ENCODE measurements around the gene TAF3.

TAF3 gene

GRCh38 chr10:7872041-7872442, 53.7 kb downstream of the TAF3 start:
- Histone ChIP-seq H3K27ac (no peak overlapping the region), H3K79me2 (peaks cover 6% of the 10 kb centered on the region), H3K27me3 (ENCODE audit: control insufficient read depth, insufficient read depth, low read length) (no peaks in the 10 kb centered on the region), H3K4me2 (ENCODE audit: low read length) (peak overlapping the region; percentile 65), H3K9me3 (ENCODE audit: control insufficient read depth, low read length) (no peaks in the 10 kb centered on the region), H2AFZ (peak overlapping the region; percentile 24), H3K9ac (no peak overlapping the region), H3K4me3 (ENCODE audit: low read depth, low read length) (peak overlapping the region; percentile 43), H3K36me3 (ENCODE audit: control insufficient read depth, insufficient read depth, low read length) (no peaks in the 10 kb centered on the region), H3K4me1 (no peaks in the 10 kb centered on the region)
- peak; percentile 87 for TF ChIP-seq CTCF (IDR thresholded peaks at IDR 0.05)

DNA sequence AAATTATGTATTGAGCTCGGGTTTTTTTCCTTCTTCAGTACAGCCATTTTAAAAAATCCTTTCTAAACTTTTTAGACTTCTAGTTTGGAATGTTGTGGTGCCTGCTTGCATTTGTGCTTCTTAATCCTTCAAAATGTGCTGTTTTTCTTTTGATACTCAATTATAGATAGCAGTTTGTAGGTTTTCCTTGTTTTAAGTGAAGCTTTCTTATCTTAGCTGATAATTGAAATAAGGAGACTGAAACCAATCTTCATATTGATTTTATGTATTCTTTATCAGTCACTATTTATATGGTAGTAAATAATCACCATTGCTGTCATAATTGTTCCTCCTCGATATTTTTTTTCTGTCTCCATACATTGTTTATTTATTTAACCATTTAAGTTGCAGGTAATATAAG, 56.6 kb downstream of the TAF3 start:
- Histone ChIP-seq H3K4me2 (ENCODE audit: low read length) (no peak overlapping the region), H3K79me2 (peaks cover 21% of the 10 kb centered on the region), H3K27ac (no peak overlapping the region), H3K4me1 (no peaks in the 10 kb centered on the region), H3K9me3 (ENCODE audit: control insufficient read depth, low read length) (no peaks in the 10 kb centered on the region), H3K9ac (no peak overlapping the region), H2AFZ (no peak overlapping the region), H3K4me3 (ENCODE audit: low read depth, low read length) (no peak overlapping the region), H3K27me3 (ENCODE audit: control insufficient read depth, insufficient read depth, low read length) (no peaks in the 10 kb centered on the region), H3K36me3 (ENCODE audit: control insufficient read depth, insufficient read depth, low read length) (no peaks in the 10 kb centered on the region)
- TF ChIP-seq CTCF (IDR thresholded peaks at IDR 0.05): no peak

DNA sequence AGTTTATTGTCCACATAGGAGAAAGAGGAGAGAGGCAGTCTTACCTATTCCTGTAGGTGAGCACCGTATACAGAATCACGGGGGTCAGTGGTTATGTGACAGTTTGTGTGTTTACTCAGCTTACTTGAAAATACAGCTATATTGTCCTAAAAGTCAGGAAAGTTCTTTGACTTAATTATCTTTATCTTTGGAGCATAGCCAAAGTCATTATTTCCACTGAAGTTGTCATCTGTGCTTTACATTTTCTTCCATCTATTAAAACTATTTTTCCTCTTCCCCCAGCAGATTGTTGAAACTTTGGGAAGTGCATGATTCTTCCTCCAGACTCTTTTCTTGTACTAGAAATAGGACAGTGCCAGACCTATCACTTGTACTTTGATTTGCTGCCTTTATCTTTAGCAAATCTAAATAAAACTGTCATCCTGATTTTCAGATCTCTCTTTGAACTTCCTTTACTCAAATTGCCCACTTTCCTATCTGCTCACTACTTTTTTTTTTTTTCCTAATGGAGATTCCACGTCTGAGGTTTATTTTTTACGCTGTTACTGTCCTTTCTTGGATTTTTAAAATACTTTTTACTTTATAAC, 58.3 kb downstream of the TAF3 start:
- Histone ChIP-seq H3K4me2 (ENCODE audit: low read length) (no peak overlapping the region), H3K27me3 (ENCODE audit: control insufficient read depth, insufficient read depth, low read length) (no peaks in the 10 kb centered on the region), H3K4me3 (ENCODE audit: low read depth, low read length) (no peak overlapping the region)

GRCh38 chr10:7881119-7881518, 62.8 kb downstream of the TAF3 start:
- Histone ChIP-seq H2AFZ (no peak overlapping the region), H3K36me3 (ENCODE audit: control insufficient read depth, insufficient read depth, low read length) (no peaks in the 10 kb centered on the region), H3K4me2 (ENCODE audit: low read length) (no peak overlapping the region), H3K9me3 (ENCODE audit: control insufficient read depth, low read length) (no peaks in the 10 kb centered on the region), H3K27ac (no peak overlapping the region), H3K27me3 (ENCODE audit: control insufficient read depth, insufficient read depth, low read length) (no peaks in the 10 kb centered on the region), H3K4me3 (ENCODE audit: low read depth, low read length) (no peak overlapping the region), H3K79me2 (peaks cover 45% of the 10 kb centered on the region), H3K4me1 (no peaks in the 10 kb centered on the region), H3K9ac (no peak overlapping the region)
- TF ChIP-seq CTCF (IDR thresholded peaks at IDR 0.05): no peak

More for the DNA sequence above, 58.3 kb downstream of the TAF3 start:
- no peak overlapping the region for H3K27ac ChIP-seq
- no peaks in the 10 kb centered on the region for H3K36me3 ChIP-seq (ENCODE audit: control insufficient read depth, insufficient read depth, low read length)
- H3K9me3 ChIP-seq (ENCODE audit: control insufficient read depth, low read length): no peaks in the 10 kb centered on the region
- no peak for TF ChIP-seq CTCF (IDR thresholded peaks at IDR 0.05)
- H3K4me1 ChIP-seq: no peaks in the 10 kb centered on the region
- H3K79me2 ChIP-seq: peaks cover 36% of the 10 kb centered on the region
- no peak overlapping the region for H3K9ac ChIP-seq
- H2AFZ ChIP-seq: no peak overlapping the region

DNA sequence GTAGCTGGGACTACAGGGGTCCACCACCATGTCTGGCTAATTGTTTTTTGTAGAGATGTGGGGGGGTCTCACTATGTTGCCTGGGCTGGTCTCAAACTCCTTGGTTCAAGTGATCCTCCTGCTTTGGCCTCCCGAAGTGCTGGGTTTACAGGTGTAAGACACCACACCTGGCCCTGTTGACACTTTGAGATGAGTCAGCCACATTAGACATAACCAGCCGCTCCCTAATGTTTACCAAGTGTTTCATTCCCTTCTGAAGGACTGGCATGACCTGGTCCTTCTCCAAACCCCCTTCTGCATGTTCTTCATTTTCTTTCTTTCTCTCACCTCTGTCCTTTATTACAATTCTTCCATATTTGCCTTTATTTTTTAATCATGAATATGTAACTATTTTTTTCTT, 67.8 kb downstream of the TAF3 start:
- Histone ChIP-seq H3K27me3 (ENCODE audit: control insufficient read depth, insufficient read depth, low read length) (no peaks in the 10 kb centered on the region), H3K79me2 (peaks cover 20% of the 10 kb centered on the region), H3K4me1 (peaks cover 11% of the 10 kb centered on the region), H3K27ac (no peak overlapping the region), H3K9me3 (ENCODE audit: control insufficient read depth, low read length) (no peaks in the 10 kb centered on the region), H3K4me2 (ENCODE audit: low read length) (no peak overlapping the region), H3K36me3 (ENCODE audit: control insufficient read depth, insufficient read depth, low read length) (no peaks in the 10 kb centered on the region), H3K4me3 (ENCODE audit: low read depth, low read length) (no peak overlapping the region), H2AFZ (no peak overlapping the region), H3K9ac (no peak overlapping the region)
- no peak for TF ChIP-seq CTCF (IDR thresholded peaks at IDR 0.05)
